ENCODE data around the gene PAQR7. TPM values are rescaled to one million over a fixed set of nuclear protein-coding genes. Genes with fewer than 3 reads are reported as not detected.
A peak's percentile ranks its signal among the peaks of the same experiment; 100 is the strongest.

The PAQR7 gene, protein sequence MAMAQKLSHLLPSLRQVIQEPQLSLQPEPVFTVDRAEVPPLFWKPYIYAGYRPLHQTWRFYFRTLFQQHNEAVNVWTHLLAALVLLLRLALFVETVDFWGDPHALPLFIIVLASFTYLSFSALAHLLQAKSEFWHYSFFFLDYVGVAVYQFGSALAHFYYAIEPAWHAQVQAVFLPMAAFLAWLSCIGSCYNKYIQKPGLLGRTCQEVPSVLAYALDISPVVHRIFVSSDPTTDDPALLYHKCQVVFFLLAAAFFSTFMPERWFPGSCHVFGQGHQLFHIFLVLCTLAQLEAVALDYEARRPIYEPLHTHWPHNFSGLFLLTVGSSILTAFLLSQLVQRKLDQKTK
- 10 to 100 TPM; 26.7 to 35.1 (median 31.0) TPM for polyA plus RNA-seq (ENCODE audit: insufficient read length in 4 of 4)

DNA sequence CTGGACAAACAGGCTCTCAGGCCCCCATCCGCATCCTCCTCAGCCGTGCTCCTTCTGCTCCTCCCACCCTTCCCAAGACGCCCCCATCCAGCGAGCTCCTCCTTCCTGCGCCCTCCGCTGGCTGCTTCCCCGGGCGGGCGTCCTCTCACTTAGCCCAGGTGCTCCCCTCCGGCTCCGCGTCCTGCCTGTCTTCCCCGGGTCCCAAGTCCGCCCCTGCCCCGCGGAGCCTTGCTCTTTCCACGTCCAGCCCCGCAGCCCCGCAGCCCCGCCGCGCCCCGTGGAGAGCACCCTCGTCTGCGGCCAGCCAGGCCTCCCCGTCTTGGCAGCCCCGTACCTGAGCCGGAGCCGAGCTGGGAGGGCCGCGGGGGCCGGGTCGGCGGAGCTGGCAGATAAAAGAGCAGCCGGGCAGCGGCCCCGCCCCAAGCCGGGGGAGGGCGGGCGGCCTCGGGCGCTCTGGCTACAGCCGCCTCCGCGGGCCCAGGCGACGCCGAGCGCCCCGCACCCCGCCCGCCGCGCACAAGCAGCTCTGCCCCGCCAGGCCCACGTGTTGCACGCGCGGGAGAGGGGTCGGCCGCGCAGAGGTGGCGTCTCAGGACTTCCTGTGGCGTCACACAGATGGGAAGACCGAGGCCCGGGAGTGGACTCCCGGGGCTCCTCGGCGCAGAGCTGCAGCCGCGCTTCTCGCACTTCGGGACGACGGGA lies at the start of gene PAQR7:
TSS of gene PAQR7 (minus strand) at position 555 of the 702 bp plus-strand sequence. CDS start 11,869 bp downstream, outside the sequence.
- peak in 3 of 4 donors; percentile 56 to 72 (median 65) for DNase-seq (ENCODE audit: low read depth in 4 of 4, low spot score in 2 of 4)

DNA sequence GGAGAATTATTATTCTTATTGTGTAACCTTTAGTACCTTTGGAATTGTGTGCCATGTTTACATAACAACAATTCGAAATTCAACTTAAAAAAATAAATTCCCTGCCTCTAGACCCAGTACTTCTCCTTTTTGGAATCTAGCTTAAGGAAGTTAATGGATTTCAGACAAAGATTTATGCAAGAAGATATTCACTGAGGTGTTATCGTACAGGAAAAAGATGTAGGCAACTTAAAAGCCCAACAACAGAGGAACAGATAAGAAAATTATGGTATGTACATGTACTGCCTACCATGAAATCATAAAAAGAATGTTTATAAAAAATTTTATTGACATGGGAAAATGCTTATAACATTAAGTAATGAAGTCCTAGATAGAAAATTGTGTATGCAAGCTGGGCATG lies 48.9 kb upstream of the PAQR7 start:
- DNase-seq (ENCODE audit: low read depth in 4 of 4, low spot score in 2 of 4): no peak

DNA sequence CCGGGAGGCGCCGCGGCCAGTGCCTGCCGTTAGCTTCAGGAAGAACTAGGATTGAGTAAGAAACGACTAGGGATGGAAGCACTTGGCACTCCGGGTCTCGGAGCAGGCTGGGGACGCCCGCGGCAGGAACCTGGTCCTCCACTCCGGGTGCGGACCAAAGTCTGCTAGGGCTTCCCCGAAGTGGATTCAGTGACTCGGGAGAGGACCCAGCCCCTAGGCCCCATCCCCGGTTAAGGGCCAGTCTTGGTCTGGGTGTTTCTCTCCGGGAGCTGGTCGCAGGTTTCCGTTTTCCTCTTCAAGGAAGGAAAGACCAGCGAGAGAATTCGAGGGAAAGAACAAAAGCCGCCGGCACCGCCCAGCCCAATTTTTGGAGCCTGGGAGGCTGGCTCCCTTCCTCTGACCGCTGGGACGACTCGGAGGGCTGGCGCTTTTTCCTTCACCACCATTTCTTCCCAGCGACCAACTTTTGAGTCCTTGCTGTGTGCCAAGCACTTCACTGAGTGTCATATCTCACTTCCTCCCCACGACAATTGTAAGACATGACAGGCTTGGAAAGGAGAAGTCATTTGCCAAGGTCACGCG lies 47.6 kb upstream of the PAQR7 start:
- peak in 1 of 4 donors; percentile 32 for DNase-seq (ENCODE audit: low read depth in 4 of 4, low spot score in 2 of 4)

DNA sequence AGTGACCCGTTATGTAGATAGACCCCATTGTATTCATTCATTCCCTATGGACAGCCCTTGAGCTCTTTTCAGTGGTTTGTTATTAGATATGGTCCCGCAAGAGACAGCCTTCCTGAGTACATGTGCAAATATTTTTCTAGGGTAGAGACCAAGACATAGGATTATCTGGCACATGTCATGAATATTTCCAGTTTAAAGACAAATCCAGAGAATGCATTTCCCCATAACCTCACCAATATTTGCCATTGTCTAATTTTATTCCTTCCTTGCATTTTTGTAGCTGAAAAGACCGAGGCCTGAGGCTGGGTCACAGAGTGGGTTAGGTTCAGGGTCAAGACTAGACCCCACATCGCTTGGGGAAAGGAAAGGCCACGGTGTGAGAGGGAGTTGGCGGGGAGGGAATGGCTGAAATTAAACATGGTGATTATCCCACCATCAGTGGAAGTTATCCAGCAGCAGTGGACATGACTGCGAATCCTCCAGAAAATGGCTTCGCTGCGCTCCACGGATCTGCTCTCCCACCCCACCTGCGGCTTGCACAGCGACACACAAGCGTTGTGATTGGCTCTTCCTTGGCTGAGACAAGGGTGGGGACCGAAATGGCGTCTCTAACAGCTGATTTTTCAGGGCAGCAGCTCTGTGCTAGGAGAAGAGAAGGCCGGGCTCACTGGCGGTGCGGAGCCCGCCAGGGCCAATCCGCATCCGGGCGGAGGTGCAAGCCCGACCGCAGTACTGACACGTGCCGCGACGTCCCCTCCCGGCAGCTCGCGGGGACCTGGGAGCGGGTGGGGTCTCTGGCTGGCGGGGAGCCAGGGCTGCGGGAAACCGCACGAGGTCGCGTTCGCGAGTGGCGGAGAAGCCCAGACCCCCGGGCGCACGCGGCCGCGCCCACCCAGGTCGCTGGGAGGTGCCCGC lies 46.8 kb upstream of the PAQR7 start:
- DNase-seq (ENCODE audit: low read depth in 4 of 4, low spot score in 2 of 4): peak in 2 of 4 donors; percentile 41 to 59

DNA sequence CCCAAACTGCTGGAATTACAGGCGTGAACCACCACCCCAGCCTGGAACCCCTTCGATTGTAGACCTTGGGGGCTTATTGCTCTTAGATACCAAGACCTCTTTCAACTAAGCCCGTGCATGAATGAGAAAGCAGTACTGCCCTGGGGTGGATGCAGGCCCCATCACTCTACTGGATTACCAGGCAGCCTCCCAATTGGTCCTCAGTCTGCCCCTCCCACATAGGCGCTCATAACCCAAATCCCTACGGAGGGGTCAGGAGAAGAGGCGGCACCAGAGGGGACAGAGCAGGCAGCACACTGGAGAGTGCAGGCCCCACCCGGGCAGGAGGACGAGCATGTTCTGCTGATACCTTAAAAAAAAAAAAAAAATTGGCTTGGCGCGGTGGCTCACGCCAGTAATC lies 43.1 kb upstream of the PAQR7 start:
- DNase-seq (ENCODE audit: low read depth in 4 of 4, low spot score in 2 of 4): no peak

DNA sequence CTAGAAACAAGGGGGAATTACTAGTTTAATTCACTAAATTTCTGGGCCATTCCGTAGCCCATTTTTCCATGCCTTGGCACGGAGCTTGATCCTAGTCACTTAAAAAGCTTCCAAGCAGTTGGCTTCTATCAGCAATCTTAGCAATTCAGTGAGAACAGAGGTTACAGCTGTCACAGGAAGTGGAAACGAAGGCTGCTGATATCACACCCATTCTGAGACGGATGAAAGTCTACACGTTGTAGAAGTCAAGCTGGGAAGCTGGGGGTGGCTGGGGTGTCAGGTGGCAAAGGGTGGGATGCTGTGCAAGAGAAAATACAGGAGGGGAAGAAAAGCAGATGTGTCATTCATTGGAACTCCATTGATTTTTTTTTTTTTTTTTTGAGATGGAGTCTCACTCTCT lies 42.5 kb upstream of the PAQR7 start:
- no peak for DNase-seq (ENCODE audit: low read depth in 4 of 4, low spot score in 2 of 4)

DNA sequence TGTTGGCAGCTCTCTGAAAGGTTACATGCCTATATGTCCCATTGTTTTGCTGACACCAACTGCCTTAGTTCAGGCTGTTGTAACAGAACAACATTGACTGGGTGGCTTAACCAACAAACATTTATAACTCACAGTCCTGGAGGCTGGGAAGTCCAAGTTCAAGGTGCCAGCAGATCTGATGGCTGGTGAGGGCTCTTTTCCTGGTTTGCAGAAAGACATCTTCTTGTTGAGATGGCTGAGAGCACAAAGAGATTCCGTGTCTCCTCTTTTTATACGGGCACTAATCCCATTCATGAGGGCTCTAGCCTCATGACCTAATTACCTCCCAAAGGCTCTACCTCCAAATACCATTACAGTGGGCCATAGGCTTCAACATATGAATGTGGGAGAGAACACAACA lies 41.0 kb upstream of the PAQR7 start:
- DNase-seq (ENCODE audit: low read depth in 4 of 4, low spot score in 2 of 4): no peak

DNA sequence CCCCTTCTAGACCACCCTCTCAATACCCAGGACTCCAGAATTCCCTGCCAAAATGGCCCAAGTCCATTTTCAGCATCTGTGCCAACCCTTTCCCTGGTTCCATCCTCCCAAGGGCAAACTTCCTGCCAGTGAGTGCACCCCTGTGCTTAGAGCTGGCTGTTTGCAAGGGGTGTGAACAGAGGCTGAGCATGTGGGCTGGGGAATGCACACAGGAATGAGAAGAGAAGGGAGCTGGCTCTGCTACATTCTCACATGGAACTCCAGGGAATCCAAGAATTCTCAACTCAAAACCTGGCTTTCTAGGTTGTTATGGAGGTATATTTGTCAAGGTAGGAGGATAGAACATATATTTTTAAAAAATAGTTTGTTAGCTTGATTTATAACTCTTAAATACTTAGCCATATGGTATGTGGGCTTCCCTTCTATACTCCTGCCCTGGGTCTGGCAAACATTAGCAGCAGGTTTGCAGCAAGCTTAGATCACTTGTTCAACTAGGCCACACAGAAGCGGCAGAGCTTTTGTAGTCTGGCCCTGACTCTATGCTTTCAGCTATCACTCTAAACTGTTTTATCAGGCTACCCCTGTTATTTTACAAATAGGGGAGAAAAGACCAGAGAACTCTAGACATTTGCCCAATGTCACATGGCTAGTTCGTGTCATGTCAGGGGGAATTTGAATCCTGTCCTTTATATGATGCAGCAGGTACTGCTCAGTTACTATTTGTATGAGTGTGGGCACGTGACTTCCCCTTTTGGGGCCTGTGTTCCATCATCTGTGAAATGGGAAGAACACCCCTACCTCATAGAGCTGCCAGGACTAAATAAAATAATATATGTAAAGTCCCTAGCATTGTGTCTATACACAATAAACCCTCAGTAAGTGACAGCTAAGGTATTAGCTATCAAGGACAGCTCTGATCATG lies 38.8 kb upstream of the PAQR7 start:
- no peak for DNase-seq (ENCODE audit: low read depth in 4 of 4, low spot score in 2 of 4)

DNA sequence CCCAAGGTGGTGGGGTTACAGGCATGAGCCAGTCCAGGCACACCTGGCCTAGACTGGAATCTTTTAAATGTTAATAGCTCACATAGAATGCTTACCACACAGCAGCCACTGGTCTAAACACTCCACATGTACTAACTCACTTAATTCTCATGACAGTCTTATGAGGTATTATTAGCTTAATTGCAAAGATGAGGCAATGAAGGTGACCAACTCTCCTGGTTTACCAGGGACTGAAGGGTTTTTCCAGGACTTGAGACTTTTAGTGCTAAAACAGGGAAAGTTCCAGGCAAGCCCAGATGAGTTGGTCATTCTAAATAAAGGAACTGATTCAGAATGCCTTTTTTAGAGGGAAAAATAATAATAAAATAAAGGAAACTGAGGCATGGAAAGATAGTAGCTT lies 37.7 kb upstream of the PAQR7 start:
- no peak for DNase-seq (ENCODE audit: low read depth in 4 of 4, low spot score in 2 of 4)

DNA sequence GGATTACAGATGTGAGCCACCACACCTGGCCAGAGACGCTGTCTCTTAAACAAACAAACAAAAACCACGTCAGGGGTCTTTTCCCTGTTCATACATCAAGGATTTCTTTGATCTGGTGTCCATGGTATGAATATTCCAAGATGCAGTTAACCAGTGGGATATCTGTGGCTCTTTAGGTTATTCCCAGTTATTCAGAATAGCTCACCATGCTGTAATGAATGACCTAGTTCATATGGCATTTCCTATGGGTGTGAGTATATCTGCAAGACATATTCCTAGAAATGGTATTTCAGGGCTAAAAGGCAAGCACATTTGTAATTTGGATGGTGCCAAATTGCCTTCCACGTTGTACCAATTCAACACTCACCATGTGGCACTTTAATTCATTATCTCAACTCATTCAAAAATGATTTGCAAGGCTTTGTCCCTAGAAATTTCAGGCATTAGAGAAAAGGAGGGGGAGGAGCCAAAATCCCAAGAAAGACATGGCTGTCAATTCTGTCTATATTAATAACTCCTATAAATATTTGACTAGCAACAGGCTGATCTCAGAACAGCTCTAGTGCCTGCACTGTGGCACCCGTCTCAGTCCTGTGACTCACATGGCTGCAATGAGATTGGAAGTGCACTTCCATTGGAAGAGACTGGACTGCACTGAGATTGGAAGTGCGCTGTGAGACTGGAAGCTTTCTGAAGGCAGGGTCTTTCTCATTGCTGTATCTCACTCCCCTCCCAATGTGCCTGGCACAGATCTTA lies 36.7 kb upstream of the PAQR7 start:
- DNase-seq (ENCODE audit: low read depth in 4 of 4, low spot score in 2 of 4): no peak

DNA sequence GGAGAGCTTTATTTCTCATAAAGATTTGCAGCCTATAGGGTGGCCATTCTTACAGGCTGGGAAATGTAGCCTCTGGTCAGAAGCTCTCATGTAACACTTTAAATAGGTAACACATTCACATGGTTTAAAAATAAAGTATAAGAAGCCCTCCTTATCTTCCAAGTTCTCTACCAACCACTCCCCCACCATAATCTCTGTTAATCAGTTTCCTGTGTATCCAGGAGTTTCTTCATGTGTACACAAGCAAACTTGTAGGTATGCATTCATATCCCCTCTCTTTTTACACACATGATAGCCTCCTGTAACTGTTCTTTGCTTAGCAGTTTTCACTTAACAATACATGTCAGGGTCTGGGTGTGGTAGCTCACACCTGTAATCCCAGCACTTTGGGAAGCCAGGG lies 35.7 kb upstream of the PAQR7 start:
- DNase-seq (ENCODE audit: low read depth in 4 of 4, low spot score in 2 of 4): no peak

DNA sequence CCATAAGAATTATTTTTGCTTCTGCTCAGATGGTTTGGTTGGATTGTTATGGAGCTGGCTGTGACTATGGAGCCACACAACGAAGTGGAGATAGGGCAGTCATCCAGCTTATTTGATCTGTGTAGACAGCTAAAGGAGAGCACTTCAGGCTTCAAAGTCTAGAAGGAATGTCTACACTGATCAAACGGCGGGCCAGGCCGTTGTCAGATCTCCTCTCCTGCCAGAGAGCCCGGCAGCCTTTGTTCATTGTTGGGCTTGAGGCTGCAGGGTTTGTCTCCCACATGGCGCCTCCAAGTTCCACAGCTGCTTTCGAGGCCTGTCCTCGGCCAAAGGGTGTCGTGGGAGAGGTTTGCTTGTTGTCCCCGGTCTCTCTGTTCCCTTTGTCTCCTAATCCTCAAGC lies 33.5 kb upstream of the PAQR7 start:
- no peak for DNase-seq (ENCODE audit: low read depth in 4 of 4, low spot score in 2 of 4)

DNA sequence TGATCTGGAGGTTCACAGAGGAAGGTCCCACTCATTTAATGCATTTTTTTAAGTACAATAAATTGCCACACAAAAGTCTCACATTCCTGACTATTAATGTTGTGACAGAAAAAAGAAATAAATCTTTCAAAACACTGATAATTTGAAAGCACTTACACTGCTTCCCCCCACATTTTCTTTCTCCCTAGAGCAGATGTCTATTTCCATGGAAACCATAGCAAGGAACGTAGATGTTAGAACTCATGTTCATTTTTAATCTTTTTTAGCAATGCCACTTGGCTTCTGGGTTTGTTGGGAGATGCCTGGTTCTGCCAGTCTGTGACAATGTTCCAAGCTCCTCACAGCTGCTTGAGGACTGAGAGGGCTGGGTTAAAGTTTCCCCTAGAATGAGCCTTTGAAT lies 32.7 kb upstream of the PAQR7 start:
- no peak for DNase-seq (ENCODE audit: low read depth in 4 of 4, low spot score in 2 of 4)

DNA sequence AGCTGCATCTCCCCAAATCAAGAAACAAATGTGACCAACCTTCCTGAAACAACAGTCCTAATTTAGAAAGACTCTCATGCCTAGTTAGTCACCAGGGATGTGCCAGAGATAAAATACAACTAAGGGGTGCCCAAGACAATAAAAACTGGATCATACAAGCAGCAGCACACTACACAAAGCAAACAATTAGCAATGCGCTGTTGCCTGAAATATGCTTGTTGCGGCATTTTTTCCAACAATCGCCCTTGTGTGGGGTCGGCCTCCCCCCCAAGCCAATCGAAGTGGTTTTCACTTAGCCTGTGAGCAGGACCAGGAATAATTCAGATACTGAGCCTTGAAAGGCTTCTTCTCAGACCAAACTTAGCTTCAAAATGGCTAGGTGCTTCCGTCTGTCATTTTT lies 32.1 kb upstream of the PAQR7 start:
- DNase-seq (ENCODE audit: low read depth in 4 of 4, low spot score in 2 of 4): no peak

DNA sequence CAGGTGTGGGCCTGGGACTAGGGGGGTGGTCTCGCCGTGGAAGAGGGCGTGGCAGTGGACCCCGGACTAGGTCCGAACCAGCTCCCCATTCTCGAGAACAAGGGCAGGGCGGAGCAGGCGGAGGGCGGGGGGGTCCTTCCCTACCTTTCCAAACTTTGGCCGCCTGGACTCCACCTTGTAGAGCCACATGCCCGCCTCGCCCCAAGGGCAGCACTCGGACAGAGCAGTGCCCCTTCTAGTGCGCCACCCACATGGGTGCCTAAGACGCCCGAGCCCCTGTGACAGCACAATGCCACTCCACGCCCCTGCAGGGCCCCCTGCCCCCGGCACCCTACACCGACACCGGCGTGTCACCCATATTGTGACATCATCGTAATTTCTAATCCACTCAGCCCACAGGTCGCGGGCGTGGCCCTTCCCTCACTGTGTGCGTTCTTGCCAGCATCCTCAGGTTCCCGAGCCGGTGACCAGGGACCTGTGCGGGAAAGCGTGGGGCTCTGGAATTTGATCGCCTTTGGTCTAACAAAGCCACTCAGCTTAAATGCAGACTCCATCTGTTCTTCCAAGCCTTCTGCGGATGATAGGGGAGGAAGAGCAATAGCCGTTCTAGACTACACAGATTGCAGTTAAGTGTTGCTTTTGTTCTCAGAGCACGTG lies 31.3 kb upstream of the PAQR7 start:
- DNase-seq (ENCODE audit: low read depth in 4 of 4, low spot score in 2 of 4): peak in 2 of 4 donors; percentile 51 to 64

DNA sequence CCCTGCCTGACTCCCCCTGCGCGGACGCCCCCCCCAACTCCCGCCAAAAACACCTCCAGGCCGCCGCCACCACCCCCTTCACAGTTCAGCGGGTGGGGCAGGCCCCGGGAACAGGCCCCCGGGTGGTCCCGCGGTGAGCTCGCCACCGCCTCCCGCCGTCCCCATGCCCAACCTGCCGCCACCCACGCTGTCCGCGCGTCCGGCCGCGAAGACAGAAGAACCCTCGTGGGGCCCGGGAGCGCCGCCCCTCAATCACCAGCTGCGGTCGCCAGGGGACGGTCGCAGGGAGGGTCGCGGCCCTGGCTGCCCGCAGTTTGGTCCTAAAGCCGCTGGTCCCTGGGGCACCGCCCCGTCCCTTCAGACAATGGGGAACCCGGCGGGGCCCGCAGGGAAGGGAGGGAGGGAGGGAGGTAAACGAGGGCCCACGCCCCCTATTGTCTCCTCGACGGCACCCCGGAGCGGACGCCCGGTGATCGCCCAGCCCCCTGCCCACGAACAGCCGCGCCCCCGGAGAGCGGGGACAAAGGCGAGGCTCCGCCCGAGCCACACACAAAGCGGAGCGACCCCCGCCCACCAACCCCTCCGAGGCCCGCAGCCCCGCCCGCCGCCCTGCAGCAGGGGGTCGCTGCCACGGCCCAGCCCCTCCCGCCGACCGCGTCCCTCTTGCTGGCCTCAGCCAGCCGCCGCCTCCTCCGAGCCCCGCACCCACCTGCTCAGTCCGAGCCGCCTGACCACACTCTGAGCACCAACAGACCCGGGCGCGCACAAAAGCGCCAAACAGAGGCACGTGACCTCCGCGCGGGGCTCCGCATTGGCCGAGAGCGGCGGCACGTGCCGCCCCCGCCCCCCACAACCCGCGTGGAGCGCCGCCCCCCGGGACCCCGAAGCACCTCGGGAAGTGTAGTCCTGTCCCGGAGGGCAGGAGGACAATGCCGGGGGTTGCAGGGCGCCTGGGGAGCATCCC lies 30.5 kb upstream of the PAQR7 start, which contains the start of gene STMN1:
TSS of gene STMN1 (minus strand) at position 740 of the 964 bp plus-strand sequence. CDS start 1,743 bp downstream, outside the sequence.
- peak; percentile 69 to 93 (median 86) for DNase-seq (ENCODE audit: low read depth in 4 of 4, low spot score in 2 of 4)

All from left renal cortex interstitium (tissue), 4 donors.